Measurements from ENCODE around the gene PNMT.

PNMT gene

DNA sequence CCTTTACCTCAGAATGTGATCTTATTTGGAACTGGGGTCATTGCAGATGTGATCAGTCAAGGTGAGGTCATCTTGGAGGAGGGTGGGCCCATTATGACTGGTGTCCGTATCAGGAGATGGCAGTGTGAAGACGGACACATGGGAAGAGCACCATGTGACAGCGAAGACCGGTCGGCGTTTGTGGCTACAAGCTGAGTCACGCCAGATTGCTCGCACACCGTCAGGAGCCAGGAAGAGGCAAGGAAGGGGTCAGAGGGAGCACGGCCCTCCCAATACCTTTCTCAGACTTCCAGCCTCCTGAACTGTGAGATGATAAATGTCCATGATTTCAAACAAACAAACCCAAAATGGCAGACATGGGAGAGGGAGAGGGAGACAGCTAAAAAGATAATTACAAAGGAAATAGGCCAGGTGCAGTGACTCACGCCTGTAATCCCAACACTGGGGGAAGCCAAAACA, 18.1 kb upstream of the PNMT start:
- DNase-seq (ENCODE audit: low read depth, low spot score): no peak
- no peak overlapping the region for H3K4me3 ChIP-seq (ENCODE audit: low read depth, low read length)
- TF ChIP-seq, protein P1, sequence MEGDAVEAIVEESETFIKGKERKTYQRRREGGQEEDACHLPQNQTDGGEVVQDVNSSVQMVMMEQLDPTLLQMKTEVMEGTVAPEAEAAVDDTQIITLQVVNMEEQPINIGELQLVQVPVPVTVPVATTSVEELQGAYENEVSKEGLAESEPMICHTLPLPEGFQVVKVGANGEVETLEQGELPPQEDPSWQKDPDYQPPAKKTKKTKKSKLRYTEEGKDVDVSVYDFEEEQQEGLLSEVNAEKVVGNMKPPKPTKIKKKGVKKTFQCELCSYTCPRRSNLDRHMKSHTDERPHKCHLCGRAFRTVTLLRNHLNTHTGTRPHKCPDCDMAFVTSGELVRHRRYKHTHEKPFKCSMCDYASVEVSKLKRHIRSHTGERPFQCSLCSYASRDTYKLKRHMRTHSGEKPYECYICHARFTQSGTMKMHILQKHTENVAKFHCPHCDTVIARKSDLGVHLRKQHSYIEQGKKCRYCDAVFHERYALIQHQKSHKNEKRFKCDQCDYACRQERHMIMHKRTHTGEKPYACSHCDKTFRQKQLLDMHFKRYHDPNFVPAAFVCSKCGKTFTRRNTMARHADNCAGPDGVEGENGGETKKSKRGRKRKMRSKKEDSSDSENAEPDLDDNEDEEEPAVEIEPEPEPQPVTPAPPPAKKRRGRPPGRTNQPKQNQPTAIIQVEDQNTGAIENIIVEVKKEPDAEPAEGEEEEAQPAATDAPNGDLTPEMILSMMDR (IDR thresholded peaks at IDR 0.05; ENCODE audit: insufficient read depth, low read length, missing control alignments): no peak
- POLR2A ChIA-PET: no interaction called here
- CTCF ChIA-PET: interaction anchor here (1.0 to 28.8 kb wide), 10 partner anchors 9 to 80 kb away, joined by 3 to 822 read pairs (median 4); partner anchors contain the start of genes MIEN1, PNMT, PPP1R1B and STARD3

DNA sequence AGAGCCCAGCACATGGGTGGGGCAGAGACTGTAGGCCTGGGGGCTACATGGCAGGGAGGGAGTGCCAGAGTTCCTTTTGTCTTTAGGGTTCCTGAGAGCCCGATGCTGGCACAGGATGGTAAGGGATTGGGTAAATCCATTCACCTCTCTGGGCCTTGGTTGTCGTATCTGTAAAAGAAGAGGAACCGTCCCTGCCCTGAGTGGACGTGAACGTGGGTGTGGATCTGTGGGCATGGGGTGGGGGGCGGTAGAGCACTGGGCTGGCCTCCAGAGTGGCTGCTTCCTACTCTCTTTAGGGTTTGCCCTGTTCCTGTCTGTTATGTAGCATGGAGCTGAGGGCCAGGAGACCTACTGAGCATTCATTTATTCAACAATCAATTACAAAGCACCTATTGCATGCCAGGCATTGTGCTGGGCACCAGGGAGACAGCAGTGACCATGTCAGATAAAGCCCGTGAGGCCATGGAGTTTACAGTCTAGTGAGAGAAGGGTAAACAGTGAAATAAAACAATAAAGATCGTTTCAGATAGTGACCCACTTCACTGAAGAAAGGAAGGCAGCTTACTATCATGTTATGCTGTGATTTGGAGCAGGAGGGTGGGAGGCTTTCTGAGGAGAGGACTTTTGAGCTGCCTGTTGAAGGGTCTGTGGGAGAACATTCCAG, 16.2 kb upstream of the PNMT start:
- CTCF ChIA-PET: interaction anchor here (1.6 to 28.8 kb wide), 7 partner anchors 10 to 103 kb away, joined by 4 to 822 read pairs (median 16); partner anchors contain the start of genes ERBB2, PNMT, PPP1R1B and TCAP
- no peak overlapping the region for H3K4me3 ChIP-seq (ENCODE audit: low read depth, low read length)
- TF ChIP-seq, protein P1 (IDR thresholded peaks at IDR 0.05; ENCODE audit: insufficient read depth, low read length, missing control alignments): no peak
- POLR2A ChIA-PET: no interaction called here
- no peak for DNase-seq (ENCODE audit: low read depth, low spot score)

DNA sequence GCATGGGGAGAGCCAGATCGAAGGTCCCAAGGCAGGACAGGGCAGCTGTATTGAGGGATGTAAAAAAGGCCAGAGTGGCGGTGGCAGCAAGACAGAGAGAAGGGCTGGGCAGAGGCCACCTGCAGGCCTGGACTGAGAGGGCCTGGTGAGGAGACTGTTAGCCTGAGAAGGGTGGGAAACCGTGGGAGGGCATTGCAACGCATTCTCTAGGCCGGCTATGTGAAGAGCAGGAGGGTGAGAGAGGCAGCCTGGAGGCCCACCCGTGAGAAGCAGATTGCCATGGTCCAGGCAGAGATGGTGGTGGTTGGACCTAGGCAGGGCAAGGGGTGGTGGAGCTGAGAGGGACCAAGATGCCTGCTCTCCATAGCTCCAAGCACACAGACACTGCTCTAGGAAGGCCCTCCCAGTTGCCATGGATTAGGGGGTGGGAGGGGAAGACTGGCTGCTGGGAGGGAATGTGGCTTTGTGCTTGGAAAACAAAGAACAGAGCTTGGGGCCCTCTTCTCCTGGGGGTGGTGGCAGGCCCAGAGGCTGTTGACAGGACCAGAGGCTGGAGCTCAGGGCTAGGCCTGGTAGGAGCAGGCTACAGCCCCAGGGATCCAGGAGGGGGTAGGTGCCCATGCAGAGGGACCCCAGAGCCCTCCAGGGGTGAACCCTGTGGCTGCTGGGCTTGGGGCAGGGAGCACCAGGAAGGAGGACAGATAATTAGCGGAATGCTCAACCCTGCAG, 15.5 kb upstream of the PNMT start:
- TF ChIP-seq, protein P1 (IDR thresholded peaks at IDR 0.05; ENCODE audit: insufficient read depth, low read length, missing control alignments): no peak
- DNase-seq (ENCODE audit: low read depth, low spot score): no peak
- H3K4me3 ChIP-seq (ENCODE audit: low read depth, low read length): no peak overlapping the region
- POLR2A ChIA-PET: no interaction called here
- CTCF ChIA-PET: interaction anchor here (1.6 to 28.8 kb wide), 8 partner anchors 9 to 104 kb away, joined by 4 to 822 read pairs (median 16); partner anchors contain the start of genes ERBB2, PNMT, PPP1R1B and TCAP

- H3K4me3 ChIP-seq (ENCODE audit: low read depth, low read length): no peak overlapping the region
- DNase-seq (ENCODE audit: low read depth, low spot score): no peak
- TF ChIP-seq, protein P1 (IDR thresholded peaks at IDR 0.05; ENCODE audit: insufficient read depth, low read length, missing control alignments): no peak
- ChIA-PET CTCF (interaction anchor here (0.7 to 28.8 kb wide), 11 partner anchors 10 to 114 kb away, joined by 3 to 822 read pairs (median 13); partner anchors contain the start of genes ERBB2, PGAP3, PNMT and PPP1R1B), POLR2A (no interaction called here)
These were observed 15.0 kb upstream of the PNMT start for GRCh38 chr17:39653316-39653661.

GRCh38 chr17:39653662-39654331, 14.5 kb upstream of the PNMT start:
- ChIA-PET POLR2A (no interaction called here), CTCF (interaction anchor here (0.7 to 28.8 kb wide), 13 partner anchors 9 to 115 kb away, joined by 3 to 822 read pairs (median 8); partner anchors contain the start of genes ERBB2, PGAP3, PNMT and PPP1R1B)
- no peak for DNase-seq (ENCODE audit: low read depth, low spot score)
- H3K4me3 ChIP-seq (ENCODE audit: low read depth, low read length): no peak overlapping the region
- TF ChIP-seq, protein P1 (IDR thresholded peaks at IDR 0.05; ENCODE audit: insufficient read depth, low read length, missing control alignments): peak; percentile 82
